22Rv1 (cell line): Measurements from ENCODE around the gene CLPSL1.

Experiments
- CTCF ChIP-seq: fragments of 450-650 bp; IDR thresholded peaks from 2 replicates; pipeline ENCODE4 v1.5.1; 2017; ENCODE audit warnings: mild to moderate bottlenecking
- ZFX ChIP-seq: fragments of 450-650 bp; IDR thresholded peaks from 2 replicates; pipeline ENCODE4 v1.6.1; 2017; ENCODE audit warnings: antibody characterized with exemption, borderline replicate concordance

- TF ChIP-seq CTCF (no peak), ZFX (no peak)
Measured at GRCh38 chr6:35787266-35788218, 6.7 kb downstream of the CLPSL1 start.
